BJ (cell line): ENCODE results near the gene SYT1. TPM values are rescaled to one million over a fixed set of nuclear protein-coding genes. Genes with fewer than 3 reads are reported as not detected.

Experiments used
- CTCF ChIA-PET: fragments of 350-600 bp; formaldehyde crosslinking; extraction: SDS; loops from one replicate; lab custom pipeline; 2021; ENCODE audit warnings: antibody characterized with exemption, inconsistent platforms; lab: Yijun Ruan, JAX
- POLR2A ChIA-PET: fragments of 300-600 bp; sonication (Branson Sonifier 250); formaldehyde crosslinking; extraction: SDS; loops from one replicate; lab custom pipeline; 2021; ENCODE audit warnings: antibody characterized with exemption; lab: Charles Lee
- DNase-seq: peaks from one replicate; pipeline ENCODE4 v3.0.0-alpha.2; 2011; ENCODE audit warnings: low read depth
- H3K27me3 ChIP-seq: 2 replicates; pipeline ENCODE4 v1.6.0; 2011; ENCODE audit warnings: low read length; ENCODE audit not compliant: control insufficient read depth, insufficient read depth
- H3K36me3 ChIP-seq: 2 replicates; pipeline ENCODE4 v1.5.1; 2011; ENCODE audit warnings: low read length; ENCODE audit not compliant: control insufficient read depth, insufficient read depth
- H3K4me3 ChIP-seq: 2 replicates; pipeline ENCODE4 v1.5.1; 2011; ENCODE audit warnings: low read depth, mild to moderate bottlenecking, control low read depth, low read length
- CTCF ChIP-seq: IDR thresholded peaks from 2 replicates; pipeline ENCODE4 v1.5.1; 2011; ENCODE audit warnings: low read depth, mild to moderate bottlenecking, control low read depth, inconsistent platforms, low read length, moderate library complexity; ENCODE audit not compliant: insufficient read depth
- polyA plus RNA-seq: library from polyadenylated mRNA; depleted of rRNA; stranded (reverse); fragments of >200 nt; gene quantifications from 2 replicates; pipeline ENCODE4 v1.2.3, GENCODE V29; 2011

The SYT1 gene
- polyA plus RNA-seq, 1 experiment: 0.70 TPM

GRCh38 chr12:79351251-79351650, 486.7 kb downstream of the SYT1 start:
- TF ChIP-seq CTCF: no peak
- DNase-seq: no peak
- Histone ChIP-seq H3K36me3 (no peaks in the 10 kb centered on the region), H3K4me3 (no peak overlapping the region), H3K27me3 (no peaks in the 10 kb centered on the region; the same call in 1 of the 2 replicates)
- ChIA-PET CTCF (no interaction called here), POLR2A (no interaction called here)

- TF ChIP-seq CTCF: no peak
- POLR2A ChIA-PET: no interaction called here
Measured at GRCh38 chr12:79356216-79356615, 491.6 kb downstream of the SYT1 start.

GRCh38 chr12:79357048-79357447, 492.5 kb downstream of the SYT1 start:
- no peak for DNase-seq
- H3K4me3 ChIP-seq: no peak overlapping the region
- no peak for TF ChIP-seq CTCF
- no peaks in the 10 kb centered on the region for H3K36me3 ChIP-seq
- no peaks in the 10 kb centered on the region; the same call in 1 of the 2 replicates for H3K27me3 ChIP-seq
- POLR2A ChIA-PET: no interaction called here
- CTCF ChIA-PET: no interaction called here

More at GRCh38 chr12:79356216-79356615, 491.6 kb downstream of the SYT1 start:
- Histone ChIP-seq H3K27me3 (no peaks in the 10 kb centered on the region; the same call in 1 of the 2 replicates), H3K4me3 (no peak overlapping the region), H3K36me3 (no peaks in the 10 kb centered on the region)
- CTCF ChIA-PET: no interaction called here
- DNase-seq: no peak

- Histone ChIP-seq H3K4me3 (no peak overlapping the region), H3K36me3 (no peaks in the 10 kb centered on the region), H3K27me3 (no peaks in the 10 kb centered on the region; the same call in 1 of the 2 replicates)
- ChIA-PET CTCF (interaction anchor here (0.9 kb wide), 1 partner anchor 15 kb away, joined by 3 read pairs; no protein-coding TSS in a partner anchor), POLR2A (no interaction called here)
- DNase-seq: no peak
- TF ChIP-seq CTCF: no peak
Measured at GRCh38 chr12:79358716-79359300, 494.2 kb downstream of the SYT1 start.

- TF ChIP-seq CTCF: no peak
- POLR2A ChIA-PET: no interaction called here
- Histone ChIP-seq H3K4me3 (no peak overlapping the region), H3K36me3 (no peaks in the 10 kb centered on the region), H3K27me3 (no peaks in the 10 kb centered on the region; the same call in 1 of the 2 replicates)
- CTCF ChIA-PET: no interaction called here
- no peak for DNase-seq
Measured at GRCh38 chr12:79360286-79360685, 495.7 kb downstream of the SYT1 start.
